ENCODE results near the gene CASD1.

Gene CASD1

DNA sequence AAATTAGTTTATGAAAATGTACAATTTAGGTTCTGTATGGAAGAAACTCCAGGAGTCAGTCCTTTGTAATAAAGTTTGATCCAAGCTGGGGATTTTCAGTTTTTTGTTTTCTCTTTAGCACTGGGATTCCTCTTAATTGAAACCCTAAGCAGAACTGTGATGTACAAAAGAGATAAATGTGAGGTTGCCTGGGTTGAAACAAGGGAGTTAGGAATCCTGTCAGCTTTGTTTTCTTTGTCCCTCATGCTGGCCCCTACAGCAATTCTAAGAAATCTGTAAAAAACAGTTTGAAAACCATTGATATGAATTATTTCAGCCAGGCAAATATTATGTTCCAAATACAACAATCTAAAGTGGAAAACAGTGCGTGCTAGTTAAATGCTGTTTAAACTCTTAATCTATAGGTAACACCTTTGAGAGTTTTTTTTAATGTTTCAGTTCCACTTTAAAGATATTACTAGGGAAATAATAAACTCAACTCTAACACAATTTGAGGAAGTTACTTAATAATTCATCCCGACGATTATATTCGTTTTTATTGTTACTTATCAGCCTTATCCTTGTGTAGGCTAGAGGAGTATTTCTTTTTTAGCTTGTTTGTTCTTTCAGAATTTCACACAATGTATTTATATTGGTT is 81.0 kb downstream of the CASD1 start:
- DNase-seq: no peak

DNA sequence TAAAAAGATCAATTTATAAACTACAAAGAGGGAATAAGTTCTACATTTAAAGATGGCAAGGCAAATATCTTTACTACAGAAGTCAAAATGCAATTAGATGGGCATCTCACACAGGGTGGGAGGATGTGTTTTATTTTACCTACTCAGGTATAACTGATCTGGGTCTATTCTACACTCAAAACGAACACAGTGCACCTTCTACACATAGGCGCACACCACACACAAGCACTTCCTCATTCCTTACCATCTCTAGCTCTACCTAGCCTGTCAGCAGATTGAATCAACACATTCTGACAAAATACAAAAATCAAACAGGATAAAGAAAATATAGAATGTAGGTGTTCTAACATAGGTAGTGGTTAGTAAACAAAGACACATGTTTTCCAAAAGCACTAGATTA is 81.6 kb downstream of the CASD1 start:
- DNase-seq: no peak

DNA sequence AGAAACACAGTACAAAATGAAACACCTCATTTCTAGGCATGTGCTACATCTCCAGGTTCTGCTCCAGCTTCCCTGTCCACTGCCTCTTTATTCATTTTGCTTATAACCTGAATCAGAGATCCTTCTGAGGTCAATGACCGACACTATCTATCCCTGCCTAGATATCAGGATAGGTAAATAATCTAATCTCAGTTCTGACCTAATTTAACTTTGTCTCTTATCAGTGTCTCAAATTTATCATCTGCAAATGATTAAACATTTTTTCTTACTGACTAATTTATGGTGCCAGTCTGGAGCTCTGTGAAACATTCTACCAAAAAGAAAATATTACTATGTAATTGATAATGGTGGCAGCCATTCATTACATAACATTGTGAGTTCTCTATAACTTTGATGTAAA is 85.3 kb downstream of the CASD1 start:
- DNase-seq: no peak

DNA sequence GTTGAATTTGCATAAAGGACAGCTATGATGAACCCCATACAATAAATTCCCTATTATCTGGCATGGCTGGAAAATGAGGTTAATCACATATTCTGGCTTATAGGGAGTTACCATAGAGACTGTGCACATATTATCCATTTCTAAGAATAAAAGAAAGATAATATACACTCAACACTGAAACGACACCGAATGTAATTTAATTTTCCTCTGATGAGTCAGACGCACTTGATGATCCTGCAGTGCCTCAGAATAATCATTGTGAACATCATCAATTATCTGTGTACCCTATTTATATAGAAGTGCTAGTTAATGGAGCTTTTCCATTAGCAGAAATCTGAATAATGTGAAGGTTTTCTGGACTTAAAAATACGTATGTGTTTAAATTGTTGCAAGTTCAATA is 86.1 kb downstream of the CASD1 start:
- DNase-seq: no peak

DNA sequence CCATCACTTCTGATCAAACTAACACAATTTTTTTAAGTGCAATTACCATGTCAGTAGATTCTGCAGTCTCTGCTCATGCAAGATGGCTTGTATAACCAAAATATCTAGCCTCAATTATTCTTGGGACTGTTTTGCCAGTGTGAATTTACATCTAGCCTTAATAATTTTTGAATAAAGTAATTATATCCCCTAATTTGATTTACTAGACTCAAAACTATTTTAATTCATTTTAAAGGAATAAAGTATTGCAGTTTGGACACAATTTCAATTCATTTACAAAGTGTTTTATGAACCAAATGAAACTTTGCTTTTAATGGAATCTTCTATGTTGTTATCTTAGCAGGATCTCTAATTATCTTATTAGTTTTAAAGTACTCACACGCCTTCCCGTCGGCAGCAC is 90.7 kb downstream of the CASD1 start:
- no peak for DNase-seq

DNA sequence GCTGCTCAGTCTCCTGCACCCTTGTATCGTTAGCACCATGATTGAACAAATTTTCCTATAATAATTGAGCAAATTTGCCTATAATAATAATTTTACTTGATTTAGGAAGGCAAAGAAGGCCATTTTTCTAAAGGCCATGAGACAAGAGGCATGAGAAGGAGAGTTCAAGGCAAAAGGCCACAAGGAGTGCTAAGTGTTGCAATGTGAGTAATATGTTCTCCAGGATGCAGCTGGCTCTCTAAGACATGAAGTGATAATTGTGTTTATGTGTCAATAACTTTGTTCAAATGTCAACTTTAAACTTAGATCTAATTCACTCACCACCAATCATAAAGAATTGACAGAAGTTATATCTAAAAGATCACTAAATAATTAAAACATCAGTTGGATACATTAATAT is 92.6 kb downstream of the CASD1 start:
- no peak for DNase-seq

DNA sequence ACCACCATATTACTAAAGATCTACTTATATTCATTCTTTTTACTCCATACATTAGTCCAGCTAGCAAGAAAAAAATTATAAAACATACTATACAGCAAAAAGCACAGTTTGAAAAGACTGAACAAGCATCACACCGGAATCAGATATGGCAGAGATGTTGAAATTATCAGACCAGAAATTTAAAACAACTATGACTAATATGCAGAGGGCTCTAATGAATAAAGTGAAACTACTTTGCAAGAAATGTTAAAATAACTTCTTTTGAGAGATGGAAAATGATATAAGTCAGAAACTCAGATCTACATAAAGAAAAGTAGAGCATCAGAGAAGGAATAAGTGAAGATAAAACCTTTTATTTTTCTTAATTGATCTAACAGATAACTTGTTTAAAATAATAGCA is 95.4 kb downstream of the CASD1 start:
- no peak for DNase-seq

All from NCI-H524 (cell line).